NCI-H2196 treated with DMSO at 0.1 percent for 48 hours (cell line): ENCODE data around the gene ASCL1.
A peak's percentile ranks its signal among the peaks of the same experiment; 100 is the strongest.

Experiments used
- DNase-seq: peaks from one replicate; lab custom pipeline; 2025; ENCODE audit not compliant: unreplicated experiment; lab: John Stamatoyannopoulos, UW

Gene ASCL1

DNA sequence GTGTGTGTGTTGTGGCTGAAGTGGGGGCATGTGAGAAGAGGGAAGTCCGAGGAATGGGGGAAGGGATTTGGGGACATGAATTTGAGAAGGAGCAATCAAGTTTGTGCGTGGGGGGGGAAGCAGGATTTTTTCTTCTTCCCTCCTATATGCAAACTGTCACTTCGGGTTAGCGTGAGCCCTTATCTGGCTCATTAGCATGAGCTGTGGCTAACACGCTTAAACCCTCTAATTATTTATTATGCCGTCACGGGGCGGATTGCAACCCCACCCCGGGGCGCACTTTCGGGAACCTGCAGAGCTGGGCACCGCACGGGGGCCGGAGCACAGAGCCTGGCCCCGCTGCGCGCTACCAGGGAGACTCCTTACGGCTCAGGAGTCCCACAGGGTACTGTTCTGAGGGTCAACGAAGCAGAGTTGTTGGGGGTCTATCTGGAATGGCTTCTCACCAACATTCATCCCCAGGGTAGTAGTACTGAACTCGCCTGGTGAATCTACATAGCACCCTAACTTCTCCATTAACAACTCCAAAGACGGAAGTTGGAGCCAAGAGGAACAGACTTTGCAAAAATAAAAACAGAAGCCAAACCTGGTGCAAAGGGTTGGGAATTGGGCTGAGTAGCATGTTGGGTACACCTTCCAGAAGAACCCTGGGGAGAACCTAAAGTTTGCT lies 6.4 kb upstream of the ASCL1 start:
- no peak for DNase-seq

DNA sequence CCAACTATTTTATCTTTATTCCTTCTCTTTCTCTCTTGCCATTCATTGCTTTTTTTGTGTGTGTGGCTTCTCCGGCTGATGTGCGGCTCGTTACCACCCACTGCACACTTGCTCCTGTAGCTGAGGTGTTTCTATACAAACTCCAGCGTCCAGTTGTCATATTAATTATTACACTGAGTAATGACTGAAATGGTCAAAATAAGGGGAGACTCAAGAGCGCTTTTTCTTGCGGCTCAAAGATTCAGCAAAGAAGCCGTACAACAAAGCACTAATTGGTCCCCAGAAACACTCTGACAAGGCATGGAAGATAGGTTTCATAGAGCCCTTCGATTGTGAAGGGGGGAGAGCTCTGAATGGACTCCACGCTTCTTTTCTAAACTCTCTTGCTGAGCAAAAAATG lies 5.6 kb upstream of the ASCL1 start:
- DNase-seq: no peak

DNA sequence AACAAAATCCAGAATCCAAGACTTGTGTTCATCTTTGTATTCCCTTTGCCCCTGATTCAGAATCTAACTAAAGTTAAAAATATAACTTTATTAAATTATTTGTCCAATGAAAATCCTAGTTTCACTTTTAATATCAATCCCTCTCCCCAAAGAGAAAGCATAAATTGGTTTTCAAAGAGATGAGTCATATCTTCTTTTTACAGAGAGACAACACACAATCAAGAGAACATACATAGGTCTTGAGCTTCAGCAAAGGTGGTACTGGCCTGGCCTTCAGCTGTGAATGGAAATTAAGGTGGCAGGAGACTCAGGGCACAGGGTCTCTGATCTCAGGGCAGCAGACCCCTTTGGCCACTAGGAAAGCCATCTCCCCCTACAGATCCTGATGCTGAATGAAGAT lies 4.3 kb upstream of the ASCL1 start:
- DNase-seq: no peak

DNA sequence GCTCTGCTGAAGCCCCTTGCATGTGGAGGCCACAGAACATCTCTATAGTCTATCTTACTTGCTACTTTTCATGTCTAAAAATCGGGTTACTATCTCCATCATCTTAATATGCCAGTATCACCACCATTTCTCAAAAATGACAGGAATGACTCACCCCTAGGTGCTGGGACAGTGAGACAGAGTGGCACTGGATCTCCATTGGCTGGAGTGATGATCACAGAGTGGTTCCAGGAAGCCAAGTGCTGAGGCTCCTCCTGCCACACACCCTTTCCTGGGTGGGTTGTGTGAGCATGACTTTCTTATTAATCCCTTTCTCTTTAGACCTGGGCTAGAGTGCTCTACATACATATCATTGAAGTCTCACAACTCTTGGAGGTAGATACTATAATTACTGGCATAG lies 3.3 kb upstream of the ASCL1 start:
- DNase-seq: peak; percentile 27

DNA sequence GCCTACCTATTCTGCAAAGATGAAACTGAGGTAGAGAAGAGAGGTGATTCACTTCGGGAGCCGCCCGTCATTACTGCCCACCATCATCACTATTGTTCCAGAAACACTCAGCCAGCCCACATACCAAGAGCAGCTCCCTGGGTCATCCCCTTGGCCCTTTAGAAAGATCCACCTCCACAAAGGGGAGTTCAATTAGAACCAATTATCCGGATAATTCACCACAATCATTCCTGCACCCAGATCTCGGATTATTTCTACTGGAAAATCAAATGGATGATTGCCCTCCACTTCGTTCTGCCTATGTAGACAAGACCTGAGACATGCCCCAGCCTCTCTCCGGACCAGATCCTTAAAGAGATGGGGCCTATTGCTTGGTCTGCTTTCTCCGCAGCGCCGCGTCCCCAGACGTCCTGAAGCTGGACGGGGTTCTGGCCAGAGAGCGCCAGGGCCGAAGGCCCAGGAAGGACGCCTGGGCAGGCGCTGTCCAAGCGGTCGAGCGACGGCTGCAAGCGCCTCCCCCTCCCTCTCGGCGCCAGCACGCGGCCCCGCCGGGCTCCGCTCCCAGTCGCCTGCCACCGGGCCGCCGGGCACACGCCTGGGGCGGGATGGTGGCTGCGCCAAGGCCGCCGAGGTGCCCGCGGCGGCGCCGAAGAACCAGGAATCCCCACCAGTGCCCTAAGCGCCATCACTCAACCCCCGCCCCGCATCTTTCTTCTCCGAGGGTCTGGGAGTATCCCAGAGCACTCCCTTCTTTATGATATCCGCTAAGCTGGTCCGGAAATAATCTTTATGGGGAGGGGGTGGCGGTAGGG lies 1.3 kb upstream of the ASCL1 start:
- DNase-seq: peak; percentile 32

DNA sequence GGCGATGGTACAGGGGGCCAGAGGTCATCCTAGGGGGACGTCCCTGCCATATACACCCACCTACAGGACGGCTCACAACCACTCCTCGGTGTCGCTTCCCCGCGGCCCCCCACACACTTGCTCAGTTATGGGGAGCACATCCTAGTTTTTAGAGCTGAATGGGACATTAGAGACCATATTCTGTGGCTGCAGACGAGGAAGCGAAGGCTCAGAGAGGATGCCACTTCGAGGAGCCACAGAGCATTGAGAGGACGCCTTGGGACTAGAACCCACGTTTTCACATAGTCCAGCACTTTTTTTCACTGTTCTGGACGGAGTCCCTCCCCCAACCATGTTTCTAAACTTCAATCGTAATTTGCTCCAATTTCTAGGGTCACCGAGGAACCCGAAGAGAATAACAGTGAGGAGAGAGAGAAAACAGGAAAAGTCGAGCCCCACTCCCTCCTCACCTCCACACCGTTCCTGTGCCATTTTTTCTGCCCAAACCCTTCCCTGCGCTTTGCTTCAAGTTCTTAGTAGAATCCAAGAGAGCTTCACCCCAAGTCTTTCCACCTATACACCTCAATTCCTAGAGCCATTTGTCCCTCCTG lies 641 bp upstream of the ASCL1 start:
- no peak for DNase-seq

DNA sequence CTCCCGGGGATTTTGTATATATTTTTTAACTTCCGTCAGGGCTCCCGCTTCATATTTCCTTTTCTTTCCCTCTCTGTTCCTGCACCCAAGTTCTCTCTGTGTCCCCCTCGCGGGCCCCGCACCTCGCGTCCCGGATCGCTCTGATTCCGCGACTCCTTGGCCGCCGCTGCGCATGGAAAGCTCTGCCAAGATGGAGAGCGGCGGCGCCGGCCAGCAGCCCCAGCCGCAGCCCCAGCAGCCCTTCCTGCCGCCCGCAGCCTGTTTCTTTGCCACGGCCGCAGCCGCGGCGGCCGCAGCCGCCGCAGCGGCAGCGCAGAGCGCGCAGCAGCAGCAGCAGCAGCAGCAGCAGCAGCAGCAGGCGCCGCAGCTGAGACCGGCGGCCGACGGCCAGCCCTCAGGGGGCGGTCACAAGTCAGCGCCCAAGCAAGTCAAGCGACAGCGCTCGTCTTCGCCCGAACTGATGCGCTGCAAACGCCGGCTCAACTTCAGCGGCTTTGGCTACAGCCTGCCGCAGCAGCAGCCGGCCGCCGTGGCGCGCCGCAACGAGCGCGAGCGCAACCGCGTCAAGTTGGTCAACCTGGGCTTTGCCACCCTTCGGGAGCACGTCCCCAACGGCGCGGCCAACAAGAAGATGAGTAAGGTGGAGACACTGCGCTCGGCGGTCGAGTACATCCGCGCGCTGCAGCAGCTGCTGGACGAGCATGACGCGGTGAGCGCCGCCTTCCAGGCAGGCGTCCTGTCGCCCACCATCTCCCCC lies 777 bp downstream of the ASCL1 start:
- no peak for DNase-seq

DNA sequence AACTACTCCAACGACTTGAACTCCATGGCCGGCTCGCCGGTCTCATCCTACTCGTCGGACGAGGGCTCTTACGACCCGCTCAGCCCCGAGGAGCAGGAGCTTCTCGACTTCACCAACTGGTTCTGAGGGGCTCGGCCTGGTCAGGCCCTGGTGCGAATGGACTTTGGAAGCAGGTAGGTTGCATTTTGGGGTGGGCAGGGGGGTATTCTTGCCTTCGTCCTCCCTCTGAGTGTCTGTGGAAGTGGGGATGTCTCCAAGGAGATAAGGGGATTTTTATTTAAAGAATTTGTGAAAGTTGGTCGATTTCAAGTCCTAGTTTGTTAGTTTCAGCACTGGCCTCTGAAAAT lies 1.3 kb downstream of the ASCL1 start:
- DNase-seq: no peak

DNA sequence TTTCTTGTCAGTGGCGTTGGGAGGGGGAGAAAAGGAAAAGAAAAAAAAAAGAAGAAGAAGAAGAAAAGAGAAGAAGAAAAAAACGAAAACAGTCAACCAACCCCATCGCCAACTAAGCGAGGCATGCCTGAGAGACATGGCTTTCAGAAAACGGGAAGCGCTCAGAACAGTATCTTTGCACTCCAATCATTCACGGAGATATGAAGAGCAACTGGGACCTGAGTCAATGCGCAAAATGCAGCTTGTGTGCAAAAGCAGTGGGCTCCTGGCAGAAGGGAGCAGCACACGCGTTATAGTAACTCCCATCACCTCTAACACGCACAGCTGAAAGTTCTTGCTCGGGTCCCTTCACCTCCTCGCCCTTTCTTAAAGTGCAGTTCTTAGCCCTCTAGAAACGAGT lies 1.9 kb downstream of the ASCL1 start:
- no peak for DNase-seq

DNA sequence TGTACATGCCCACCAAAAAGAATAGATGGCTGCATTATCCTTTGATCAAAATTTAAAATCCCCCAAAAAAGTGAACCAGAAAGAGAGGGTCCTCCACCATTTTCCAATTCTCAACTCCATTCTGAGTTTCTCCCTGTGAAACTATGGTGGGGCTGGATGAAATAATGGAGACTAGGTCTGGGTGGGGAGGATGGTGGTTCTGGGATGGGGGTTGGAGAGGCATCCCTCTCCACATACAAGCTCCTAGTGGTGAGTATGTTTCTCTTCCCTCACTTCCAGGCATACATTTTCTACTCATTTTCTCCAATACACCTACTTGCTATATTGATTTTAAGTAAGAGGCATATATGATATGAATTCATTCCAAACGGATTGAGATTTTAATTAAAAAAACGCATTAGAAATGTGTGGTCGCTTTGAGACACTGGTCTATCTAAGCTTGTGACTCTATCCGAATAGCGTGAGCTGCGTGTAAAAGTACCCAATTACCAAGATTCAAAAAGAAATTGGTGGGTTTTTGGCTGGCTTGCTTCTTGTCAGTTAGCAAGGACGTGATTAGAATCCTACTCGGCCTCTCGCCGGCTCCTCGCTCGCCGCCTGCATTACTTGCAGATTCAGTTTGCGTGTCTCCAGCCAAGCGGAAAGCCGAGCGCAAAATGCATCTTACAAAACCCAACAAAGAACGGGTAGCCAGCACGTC lies 3.4 kb downstream of the ASCL1 start:
- peak; percentile 47 for DNase-seq

DNA sequence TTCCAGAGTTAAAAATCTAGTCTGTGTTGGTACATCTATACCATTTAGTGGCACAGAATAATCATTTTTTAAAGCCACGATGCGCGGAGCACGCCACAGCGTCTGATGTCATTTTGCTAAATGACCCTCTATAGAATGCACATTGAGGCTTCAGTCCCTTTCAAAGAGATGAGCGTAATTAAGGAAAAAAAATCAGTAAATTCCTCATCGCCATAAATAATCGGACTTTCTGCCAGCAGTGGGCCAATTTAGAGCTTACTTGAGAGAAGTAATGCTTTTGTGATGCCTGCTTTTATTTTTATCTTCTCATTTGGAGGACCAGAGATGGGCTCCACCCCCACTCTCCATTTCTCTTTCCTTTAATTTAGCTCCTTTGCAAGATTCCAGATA lies 4.0 kb downstream of the ASCL1 start:
- DNase-seq: peak; percentile 56

DNA sequence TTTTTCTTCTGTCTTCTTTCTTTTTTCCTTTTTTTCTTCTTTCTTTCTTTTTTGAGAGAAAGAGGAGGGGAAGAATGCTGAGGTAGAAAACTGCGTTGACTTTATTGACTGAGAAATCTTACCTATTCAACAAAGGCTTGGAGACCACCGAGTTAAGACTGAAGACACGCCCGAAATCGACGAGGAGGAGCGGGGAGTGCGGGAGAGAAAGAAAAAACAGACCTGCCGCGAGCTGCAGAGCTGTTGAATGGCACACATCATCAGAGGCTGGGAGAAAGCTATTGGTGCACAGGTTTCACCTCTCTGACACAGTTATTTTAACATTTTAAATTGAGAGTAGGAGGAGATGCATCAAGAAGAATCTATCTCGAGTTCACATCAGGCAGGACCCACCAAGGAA lies 5.1 kb downstream of the ASCL1 start:
- DNase-seq: no peak

DNA sequence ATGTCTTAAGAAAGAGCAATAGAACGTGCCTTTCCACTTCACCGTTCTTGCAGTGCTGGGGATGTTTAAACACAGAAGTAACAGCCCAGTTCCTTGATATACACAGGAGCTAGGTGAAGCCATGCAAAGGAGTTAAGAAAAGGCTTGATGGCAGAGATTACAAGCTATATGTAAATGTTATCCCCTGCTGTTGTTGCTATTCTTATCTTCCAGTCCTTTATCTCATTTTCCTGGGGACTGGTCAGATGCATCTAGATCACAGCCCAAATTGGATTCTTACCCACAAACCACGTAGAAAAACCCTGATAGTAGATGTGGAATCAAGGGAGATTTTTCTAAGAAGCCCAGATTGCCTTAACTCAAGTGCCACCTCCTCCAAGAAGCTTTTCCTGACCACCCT lies 5.5 kb downstream of the ASCL1 start:
- no peak for DNase-seq

DNA sequence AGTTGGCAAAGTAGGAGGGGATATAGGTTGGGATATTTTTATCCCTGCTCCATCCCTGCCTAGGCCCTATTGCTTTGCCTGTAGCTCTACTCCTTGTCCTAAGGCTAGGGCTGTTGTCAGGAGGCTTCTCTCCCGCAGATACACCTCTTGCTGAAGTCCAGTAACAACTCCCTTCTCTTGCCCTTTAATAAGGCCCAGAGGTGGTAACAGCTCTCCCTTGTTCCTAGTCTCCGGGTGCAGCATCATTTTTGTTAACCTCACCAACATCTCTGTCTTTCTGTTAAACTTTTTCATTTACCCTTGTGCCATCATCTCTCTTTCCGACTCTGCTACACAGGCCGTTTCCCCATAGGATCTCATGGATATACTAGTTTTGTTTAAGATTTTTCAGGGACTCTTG lies 6.3 kb downstream of the ASCL1 start:
- no peak for DNase-seq

DNA sequence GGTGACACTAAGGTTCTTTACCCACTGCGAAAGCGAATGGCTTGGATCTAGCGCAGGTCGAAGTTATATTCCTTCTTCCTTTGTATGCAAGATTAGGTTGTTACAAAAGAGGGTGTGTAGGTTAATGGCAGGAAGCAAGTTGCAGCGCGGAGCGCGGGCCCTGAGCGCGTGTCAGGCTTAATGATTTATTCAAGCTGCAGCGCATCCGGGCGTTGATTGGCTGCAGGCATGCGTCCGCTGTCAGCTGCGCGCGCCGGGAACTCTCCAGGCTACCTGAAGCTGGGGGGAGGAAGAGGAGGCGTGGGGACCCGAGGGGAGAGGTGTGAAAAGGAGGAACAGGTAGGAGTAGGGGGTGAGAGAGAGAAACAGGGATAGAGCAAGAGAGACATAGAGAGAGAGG lies 7.4 kb downstream of the ASCL1 start:
- peak; percentile 83 for DNase-seq

DNA sequence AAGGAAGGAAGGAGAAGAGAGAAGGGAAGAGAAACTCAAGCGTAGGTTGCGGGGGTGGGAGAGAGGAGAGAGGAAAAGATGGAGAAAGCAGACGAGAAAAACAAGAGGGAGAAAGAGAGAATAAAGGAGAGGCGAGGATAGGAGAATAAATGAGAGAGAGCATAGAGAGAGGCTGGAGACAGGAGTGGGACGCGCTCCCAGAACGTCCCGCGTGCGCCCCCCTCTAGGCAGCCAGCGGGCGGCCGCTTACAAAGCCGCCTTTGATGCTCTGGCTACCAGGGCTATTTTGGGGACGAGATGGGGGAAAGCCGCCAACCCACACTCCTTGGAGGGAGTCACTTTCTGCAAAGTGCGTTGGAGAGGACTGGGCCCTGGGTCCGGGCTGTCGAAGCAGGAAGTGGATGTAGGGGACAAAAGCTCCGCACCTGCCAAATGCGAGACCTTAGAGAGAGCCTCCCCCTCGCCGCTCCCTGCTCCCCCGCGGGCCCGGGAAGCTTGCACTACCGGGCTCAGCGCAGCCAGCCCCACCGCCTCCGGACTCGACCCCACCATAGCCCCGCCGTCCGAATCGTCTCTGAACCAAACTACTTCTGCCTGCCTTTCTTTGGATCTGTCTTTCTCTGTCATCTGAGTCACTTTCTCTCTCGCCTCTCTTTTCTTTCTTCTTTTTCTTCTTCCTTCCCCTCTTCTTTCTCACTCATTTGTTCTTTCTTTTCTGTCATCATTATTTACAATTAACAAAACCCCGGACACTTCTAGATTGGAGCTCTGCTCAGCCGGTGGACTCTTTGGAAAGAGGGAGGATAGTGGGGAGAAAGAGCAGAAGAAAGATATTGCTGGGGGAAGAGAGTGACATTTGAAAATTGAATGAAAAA lies 8.0 kb downstream of the ASCL1 start:
- DNase-seq: peak; percentile 51

DNA sequence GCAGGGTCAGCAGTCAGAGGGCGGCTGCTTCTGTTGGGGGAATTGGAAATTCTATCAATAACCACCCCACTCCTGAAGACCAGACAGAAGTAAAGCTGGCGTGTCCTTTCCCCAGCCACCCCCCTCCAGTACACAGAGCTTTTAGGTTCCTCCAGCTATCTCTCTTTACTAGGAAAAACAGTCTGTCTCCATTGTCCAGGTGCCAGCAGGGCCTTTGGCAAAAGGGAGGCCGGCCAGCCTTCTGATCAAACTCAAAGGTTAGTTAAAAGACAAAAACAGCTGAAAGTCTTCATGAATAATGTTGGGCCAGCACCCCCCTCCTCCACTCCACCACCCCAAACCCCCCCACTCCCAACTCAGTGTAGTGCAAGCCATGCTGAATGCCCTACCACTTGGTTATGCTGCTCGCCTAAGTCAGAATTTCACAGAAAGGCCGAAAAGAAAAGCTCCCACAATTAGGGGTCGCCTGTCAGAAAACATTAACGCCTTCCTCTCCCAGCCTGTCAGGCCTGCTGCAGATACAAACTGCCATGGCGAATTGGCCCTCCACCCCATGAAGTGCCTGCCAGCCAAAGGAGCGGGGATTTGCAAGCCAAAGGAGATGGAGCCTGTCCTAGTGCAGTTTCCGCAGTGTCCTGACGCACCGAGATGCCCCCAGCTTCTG lies 8.9 kb downstream of the ASCL1 start:
- no peak for DNase-seq

DNA sequence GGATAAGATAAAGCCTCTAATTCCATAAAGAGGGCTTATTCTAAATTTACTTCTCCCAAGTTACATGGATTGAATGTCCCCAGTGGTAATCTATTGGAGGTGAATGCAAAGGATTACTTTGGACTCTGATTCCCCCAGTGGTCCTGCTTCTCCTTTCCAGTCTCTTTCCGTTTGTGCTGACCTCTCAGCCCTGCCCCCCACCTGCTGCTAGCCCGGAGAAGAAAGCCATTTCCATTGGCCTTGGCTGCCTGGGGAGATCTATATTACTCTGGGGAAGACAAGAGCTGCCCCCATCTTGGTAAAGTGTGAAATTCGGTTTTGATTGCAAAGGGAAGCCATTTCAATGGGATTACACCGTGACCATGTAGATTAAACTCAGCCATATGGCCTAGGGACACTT lies 13.3 kb downstream of the ASCL1 start:
- no peak for DNase-seq

DNA sequence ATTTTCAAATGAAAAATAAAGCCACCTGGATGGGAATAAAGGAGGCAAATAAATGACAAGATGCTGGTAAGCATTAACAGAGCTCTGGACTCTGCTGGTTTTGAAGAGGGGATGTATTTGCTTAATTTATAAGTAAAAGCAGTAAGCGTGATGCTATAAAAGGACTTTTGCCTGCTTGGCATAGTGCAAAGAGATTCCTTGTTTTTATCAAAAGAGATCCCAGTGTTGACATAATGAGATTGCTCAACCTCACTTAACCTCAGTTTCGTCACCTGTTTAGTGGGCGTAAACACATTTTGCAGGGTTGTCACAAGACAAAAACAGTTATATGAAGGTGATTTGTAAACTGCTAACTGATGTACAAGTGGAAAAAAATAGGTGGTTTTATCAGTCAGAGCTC lies 13.8 kb downstream of the ASCL1 start:
- DNase-seq: no peak

DNA sequence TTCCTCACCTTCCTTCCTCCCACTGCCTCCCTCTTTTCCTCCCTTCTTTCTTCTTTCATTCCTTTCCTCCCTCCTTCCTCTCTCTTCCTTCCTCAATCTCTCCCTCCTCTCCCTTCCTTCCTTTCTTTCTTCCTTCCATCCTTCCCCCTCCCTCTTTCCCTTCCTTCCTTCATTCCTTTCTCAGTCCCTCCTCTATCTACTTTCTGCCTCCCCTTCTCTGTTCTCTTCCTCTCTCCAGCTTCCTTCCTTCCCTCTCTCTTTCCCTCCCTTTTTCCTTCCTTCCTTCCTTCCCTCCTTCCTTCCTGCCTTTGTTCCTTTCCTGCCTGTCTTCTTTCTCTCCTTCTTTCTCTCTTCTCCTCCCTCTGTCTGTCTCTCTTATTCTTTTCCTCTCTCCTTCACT lies 16.1 kb downstream of the ASCL1 start:
- no peak for DNase-seq
